ENCODE measurements around the gene SURF1.
"Not testable (repeated sequence)": the region's sequence is repeated elsewhere in the genome, so short reads cannot be mapped to it uniquely, and the experiment has no call there.

SURF1 gene

DNA sequence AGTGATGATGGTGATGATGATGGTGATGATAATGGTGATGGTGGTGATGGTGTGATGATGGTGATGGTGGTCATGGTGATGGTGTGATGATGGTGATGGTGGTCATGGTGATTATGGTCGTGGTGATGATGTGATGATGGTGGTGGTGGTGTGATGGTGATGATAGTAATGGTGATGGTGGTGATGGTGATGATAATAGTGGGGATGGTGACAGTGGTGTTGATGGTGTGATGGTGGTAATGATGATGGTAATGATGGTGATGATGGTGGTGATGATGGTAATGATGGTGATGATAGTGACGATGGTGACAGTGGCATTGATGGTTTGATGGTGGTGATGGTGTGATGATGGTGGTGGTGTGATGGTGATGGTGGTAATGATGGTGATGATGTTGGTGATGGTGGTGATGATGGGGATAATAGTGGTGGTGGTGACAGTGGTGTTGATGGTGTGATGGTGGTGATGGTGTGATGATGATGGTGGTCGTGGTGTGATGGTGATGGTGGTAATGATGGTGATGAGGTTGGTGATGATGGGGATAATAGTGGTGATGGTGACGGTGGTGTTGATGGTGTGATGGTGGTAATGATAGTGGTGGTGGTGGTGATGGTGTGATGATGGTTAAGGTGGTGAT, 26.3 kb upstream of the SURF1 start:
- DNase-seq, result no peak

- no peak for DNase-seq
Observed at GRCh38 chr9:133380734-133381133, 24.4 kb upstream of the SURF1 start.

- DNase-seq, result no peak
Observed at GRCh38 chr9:133379153-133380086, 23.1 kb upstream of the SURF1 start.

GRCh38 chr9:133378408-133378962, 22.2 kb upstream of the SURF1 start:
- no peak for DNase-seq

DNA sequence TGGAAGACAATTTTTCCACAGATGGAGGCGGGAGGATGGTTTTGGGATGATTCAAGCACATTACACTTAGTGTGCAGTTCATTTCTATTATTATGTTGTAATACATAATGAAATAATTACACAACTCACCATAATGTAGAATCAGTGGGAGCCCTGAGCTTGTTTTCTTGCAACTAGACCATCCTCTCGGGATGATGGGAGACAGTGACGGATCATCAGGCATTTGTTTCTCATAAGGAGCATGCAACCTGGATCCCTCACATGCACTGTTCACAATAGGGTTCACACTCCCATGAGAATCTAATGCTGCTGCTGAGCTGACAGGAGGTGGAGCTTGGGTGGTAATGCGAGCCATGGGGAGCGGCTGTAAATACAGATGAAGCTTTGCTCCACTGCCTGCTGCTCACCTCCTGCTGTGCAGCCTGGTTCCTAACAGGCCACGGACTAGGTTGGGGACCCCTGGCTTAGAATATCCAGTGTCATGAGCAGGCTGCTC, 21.5 kb upstream of the SURF1 start:
- no peak for DNase-seq

GRCh38 chr9:133377280-133377679, 21.0 kb upstream of the SURF1 start:
- not testable (repeated sequence) for DNase-seq

- peak; percentile 96 for DNase-seq
Observed at GRCh38 chr9:133375724-133376654, 19.7 kb upstream of the SURF1 start, which contains the start of the genes STKLD1 and SURF4. STKLD1 (plus strand) TSS chr9:133376366; CDS start chr9:133376474, 108 bp downstream. SURF4 (minus strand) TSS chr9:133376060; CDS start chr9:133375969, 91 bp downstream.

- no peak for DNase-seq
Observed at GRCh38 chr9:133375116-133375723, 18.9 kb upstream of the SURF1 start.

DNA sequence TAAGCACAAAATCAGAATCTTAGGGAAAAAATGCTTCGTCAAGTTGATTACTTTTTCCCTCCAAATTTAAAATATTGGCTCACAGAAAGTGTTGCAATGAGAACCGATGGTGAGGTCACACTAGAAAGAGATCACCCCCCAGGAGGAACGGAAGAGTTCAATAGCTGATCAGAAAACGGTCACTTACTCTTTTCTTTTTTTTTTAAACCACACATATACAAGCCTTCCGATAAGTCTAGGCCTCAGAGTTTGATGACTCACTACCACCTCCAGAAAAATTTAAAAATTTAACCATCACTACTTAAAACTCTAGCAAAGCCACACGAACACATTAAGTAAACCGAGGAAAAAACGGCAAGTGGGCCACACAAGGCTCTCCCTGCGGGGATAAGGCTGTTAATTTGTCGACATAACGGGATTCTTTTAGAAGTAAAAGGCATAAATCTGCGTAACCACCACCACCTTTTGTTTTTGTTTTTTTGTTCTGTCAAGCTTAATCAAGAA, 18.4 kb upstream of the SURF1 start:
- no peak for DNase-seq

- DNase-seq, result no peak
Observed at GRCh38 chr9:133372144-133372543, 15.9 kb upstream of the SURF1 start.

- peak; percentile 89 for DNase-seq
Observed at GRCh38 chr9:133371261-133371711, 15.0 kb upstream of the SURF1 start.

- DNase-seq, result no peak
Observed at GRCh38 chr9:133370685-133371084, 14.4 kb upstream of the SURF1 start.

GRCh38 chr9:133369933-133370332, 13.6 kb upstream of the SURF1 start:
- DNase-seq, result no peak

DNA sequence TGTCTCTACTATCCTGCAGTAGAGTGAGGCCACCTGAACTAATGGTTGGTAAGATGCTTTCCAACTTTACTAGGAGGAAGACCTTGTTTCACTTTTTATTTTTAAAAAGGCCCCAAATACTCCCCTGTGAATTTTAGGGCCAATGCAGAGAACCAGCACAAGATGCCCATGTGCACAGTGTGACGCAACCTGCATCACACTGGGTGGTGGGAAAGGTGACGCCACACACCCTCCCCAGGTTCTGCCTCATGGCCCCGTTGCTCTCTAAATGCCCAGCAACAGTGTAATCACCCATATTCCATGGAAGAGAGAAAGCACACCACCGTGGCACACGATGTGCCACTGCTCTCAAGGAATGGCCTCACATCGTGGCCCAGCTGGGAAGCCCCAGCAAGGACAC, 13.1 kb upstream of the SURF1 start:
- DNase-seq, result no peak

DNA sequence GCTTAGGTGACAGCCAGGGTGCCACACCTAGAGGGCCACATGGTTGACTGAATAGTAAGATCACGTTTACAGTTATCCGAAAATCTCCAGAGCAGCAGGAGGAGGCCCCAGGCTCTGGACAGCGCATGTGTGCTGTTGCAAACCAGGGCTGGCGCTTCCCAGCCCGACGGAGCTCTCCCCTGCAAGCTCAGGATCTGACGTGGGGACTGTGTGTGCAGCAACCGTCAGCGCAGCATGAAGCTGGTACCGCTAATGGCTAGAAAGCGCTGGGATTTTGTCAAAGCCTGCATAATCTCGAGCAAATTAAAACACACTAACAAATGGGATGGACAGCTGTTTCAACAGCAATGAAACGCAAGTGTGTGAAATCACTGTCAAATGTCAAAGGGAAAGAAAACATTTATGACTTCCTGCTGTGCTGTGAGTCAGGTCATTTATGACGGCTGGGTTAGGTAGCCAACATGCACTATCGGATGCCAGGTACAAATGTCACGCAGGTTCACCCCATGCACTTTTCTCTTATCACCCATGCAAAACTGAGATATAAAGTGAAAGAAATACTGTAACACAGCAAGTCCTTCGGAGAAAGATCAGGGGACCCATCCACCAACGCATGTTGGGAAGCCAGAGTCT, 12.1 kb upstream of the SURF1 start:
- DNase-seq, result no peak

GRCh38 chr9:133367778-133368177, 11.5 kb upstream of the SURF1 start:
- no peak for DNase-seq

- no peak for DNase-seq
Observed at GRCh38 chr9:133367221-133367620, 10.9 kb upstream of the SURF1 start.

- DNase-seq, result no peak
Observed at GRCh38 chr9:133366435-133366834, 10.1 kb upstream of the SURF1 start.

GRCh38 chr9:133362359-133363044, 6.2 kb upstream of the SURF1 start:
- no peak for DNase-seq

GRCh38 chr9:133361507-133362092, 5.3 kb upstream of the SURF1 start:
- no peak for DNase-seq

Data from stimulated activated CD4-positive, alpha-beta T cell treated with anti-CD3 and anti-CD28 coated beads, Interleukin-15, amount 100 ng/mL, for 24 hours (primary cell).